ENCODE data around the gene CAMK2A.

Gene CAMK2A

GRCh38 chr5:150183436-150183835 is 106.1 kb downstream of the CAMK2A start:
- DNase-seq = no peak

GRCh38 chr5:150182774-150183173 is 106.8 kb downstream of the CAMK2A start:
- no peak for DNase-seq

GRCh38 chr5:150181766-150182545 is 107.6 kb downstream of the CAMK2A start:
- DNase-seq = no peak

- no peak for DNase-seq
Observed at GRCh38 chr5:150181027-150181426, 108.5 kb downstream of the CAMK2A start.

- peak; percentile 34 for DNase-seq
Observed at GRCh38 chr5:150180241-150181026, 109.1 kb downstream of the CAMK2A start.

GRCh38 chr5:150179019-150179620 is 110.5 kb downstream of the CAMK2A start:
- DNase-seq = no peak

- no peak for DNase-seq
Observed at GRCh38 chr5:150178262-150178661, 111.3 kb downstream of the CAMK2A start.

GRCh38 chr5:150177721-150178120 is 111.9 kb downstream of the CAMK2A start:
- DNase-seq = no peak

- DNase-seq = no peak
Observed at GRCh38 chr5:150176745-150177477, 112.7 kb downstream of the CAMK2A start.

GRCh38 chr5:150175536-150175935 is 114.0 kb downstream of the CAMK2A start:
- DNase-seq = no peak

GRCh38 chr5:150175076-150175475 is 114.5 kb downstream of the CAMK2A start:
- no peak for DNase-seq

- DNase-seq = no peak
Observed at GRCh38 chr5:150174285-150174684, 115.3 kb downstream of the CAMK2A start.

- DNase-seq = no peak
Observed at GRCh38 chr5:150173161-150173560, 116.4 kb downstream of the CAMK2A start.

- no peak for DNase-seq
Observed at GRCh38 chr5:150172556-150172955, 117.0 kb downstream of the CAMK2A start.

GRCh38 chr5:150172145-150172544 is 117.4 kb downstream of the CAMK2A start:
- no peak for DNase-seq
